HG03521 (cell line): ENCODE results near the gene TSSK6.

Experiments
- ATAC-seq: cut with Tn5 transposase; IDR thresholded peaks from one replicate; pipeline ENCODE4 v1.9.1; 2021; ENCODE audit warnings: mild to moderate bottlenecking, moderate library complexity; ENCODE audit not compliant: unreplicated experiment

Gene TSSK6

DNA sequence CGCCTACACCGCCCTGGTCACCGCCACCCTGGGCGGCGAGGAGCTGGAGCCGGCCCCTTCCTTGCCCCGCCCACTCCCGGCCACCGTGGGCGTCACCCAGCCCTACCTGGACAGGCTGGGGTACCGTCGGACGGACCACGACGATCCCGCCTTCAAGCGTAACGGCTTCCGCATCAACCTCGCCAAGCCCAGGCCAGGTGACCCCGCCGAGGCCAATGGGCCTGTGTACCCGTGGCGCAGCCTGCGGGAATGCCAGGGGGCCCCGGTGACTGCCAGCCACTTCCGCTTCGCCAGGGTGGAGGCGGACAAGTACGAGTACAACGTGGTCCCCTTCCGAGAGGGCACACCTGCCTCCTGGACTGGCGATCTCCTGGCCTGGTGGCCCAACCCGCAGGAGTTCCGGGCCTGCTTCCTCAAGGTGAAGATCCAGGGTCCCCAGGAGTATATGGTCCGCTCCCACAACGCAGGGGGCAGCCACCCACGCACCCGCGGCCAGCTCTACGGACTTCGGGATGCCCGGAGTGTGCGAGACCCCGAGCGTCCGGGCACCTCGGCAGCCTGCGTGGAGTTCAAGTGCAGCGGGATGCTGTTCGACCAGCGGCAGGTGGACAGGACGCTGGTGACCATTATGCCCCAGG is 29.7 kb upstream of the TSSK6 start:
- ATAC-seq, result no peak

DNA sequence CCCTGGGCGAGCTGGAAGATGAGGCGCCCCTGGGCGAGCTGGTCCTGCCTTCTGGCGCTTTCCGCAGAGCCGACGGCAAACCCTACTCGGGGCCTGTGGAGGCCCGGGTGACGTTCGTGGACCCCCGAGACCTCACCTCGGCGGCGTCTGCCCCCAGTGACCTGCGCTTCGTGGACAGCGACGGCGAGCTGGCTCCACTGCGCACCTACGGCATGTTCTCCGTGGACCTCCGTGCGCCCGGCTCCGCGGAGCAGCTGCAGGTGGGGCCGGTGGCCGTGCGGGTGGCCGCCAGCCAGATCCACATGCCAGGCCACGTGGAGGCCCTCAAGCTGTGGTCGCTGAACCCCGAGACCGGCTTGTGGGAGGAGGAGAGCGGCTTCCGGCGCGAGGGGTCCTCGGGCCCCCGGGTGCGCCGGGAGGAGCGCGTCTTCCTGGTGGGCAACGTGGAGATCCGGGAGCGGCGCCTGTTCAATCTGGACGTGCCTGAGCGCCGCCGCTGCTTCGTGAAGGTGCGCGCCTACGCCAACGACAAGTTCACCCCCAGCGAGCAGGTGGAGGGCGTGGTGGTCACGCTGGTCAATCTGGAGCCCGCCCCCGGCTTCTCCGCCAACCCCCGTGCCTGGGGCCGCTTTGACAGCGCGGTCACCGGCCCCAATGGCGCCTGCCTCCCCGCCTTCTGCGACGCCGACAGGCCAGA is 29.1 kb upstream of the TSSK6 start:
- ATAC-seq, result no peak

DNA sequence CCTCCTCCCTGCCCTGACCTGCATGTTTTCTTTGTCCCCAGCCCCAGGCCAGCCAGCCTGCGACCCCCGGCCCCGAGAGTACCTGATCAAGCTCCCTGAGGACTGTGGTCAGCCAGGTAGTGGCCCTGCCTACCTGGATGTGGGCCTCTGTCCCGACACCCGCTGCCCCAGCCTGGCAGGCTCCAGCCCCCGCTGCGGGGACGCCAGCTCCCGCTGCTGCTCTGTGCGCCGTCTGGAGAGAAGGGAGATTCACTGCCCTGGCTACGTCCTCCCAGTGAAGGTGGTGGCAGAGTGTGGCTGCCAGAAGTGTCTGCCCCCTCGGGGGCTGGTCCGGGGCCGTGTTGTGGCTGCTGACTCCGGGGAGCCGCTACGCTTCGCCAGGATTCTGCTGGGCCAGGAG is 28.3 kb upstream of the TSSK6 start:
- ATAC-seq, result no peak

DNA sequence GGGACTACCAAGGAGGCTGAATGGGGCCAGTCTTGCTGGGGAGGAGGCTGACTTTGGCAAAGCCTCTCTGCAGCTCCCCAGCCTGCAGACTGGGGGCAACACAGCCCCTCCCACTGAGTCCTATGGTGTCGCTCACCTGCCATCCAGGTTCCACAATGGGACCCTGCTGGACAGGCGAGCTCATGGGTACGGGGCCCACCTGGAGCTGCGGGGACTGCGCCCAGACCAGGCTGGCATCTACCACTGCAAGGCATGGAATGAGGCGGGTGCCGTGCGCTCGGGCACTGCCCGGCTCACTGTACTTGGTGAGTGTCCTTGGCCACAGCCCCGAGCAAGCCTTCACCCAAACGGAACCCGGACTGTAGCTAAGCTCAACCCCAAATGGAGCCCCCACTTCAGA is 27.8 kb upstream of the TSSK6 start:
- ATAC-seq, result no peak

DNA sequence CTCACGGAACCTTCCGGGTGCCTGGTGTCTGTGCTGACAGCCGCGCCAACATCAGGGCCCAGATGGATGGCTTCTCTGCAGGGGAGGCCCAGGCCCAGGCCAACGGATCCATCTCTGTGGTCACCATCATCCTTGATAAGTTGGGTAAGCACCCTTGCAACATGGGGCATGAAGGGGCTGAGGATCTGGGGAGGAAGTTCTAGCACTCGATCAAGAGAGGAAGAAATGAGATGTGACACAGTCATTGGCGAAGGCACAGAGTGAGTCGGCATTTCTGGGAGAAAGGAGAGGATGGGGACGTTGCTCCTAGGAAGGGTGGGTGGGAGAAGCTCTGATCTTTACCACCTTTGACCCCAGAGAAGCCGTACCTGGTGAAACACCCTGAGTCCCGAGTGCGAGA is 27.2 kb upstream of the TSSK6 start:
- ATAC-seq, result no peak

DNA sequence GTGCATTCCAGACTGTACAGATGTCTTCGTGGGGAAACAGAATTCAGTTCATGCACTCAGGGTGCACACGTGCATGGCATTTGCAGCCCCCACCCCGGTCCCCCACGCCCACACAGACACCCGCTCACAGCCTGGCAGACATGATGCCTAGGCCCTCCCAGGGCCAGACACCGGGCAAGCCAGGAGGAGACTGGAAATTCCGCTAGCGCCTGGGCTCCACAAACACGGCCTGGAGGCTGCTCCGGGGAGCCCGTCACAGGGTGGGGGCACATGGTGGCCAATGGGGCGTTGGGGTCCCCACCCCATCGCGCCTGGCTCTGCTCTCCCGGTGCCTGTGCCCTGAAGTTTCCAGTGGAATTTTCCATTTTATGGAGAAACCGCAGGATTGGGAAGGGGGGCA is 26.3 kb upstream of the TSSK6 start:
- no peak for ATAC-seq

DNA sequence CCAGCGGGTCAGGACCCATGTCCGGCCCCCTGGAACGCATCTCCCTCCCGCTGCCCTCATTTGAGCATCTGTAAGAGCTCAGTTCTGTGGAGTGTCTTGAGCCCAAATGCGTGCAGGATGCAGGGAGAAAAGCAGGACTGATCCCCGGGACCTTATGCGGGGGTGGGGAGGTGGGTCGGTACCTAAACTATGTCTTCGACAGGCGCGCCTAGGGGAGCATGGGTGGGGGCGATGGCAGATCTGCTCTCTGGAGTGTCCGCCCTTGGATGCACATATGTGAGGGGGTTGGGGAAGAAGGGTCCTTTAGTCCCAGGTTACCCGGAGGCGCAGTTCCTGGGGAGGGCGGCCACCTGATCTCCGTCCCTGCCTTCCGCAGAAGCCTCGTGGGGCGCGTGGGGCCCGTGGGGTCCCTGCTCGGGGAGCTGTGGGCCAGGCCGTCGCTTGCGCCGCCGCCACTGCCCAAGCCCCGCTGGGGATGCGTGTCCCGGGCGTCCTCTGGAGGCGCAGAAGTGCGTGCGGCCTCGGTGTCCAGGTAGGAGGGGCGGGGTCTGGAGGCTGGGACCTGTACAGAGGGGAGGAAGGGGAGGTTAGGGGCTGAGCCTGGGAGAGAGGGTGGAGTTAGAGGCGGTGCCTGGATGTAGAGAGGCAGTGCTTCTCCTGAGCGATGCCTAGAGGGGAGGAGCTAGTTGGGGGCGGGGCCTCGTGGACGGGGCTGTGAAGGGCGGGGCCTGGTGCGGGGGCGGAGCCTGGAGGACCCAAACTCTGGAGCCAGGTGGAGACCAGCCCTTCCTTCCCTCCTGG is 25.6 kb upstream of the TSSK6 start:
- peak; percentile 57 for ATAC-seq

DNA sequence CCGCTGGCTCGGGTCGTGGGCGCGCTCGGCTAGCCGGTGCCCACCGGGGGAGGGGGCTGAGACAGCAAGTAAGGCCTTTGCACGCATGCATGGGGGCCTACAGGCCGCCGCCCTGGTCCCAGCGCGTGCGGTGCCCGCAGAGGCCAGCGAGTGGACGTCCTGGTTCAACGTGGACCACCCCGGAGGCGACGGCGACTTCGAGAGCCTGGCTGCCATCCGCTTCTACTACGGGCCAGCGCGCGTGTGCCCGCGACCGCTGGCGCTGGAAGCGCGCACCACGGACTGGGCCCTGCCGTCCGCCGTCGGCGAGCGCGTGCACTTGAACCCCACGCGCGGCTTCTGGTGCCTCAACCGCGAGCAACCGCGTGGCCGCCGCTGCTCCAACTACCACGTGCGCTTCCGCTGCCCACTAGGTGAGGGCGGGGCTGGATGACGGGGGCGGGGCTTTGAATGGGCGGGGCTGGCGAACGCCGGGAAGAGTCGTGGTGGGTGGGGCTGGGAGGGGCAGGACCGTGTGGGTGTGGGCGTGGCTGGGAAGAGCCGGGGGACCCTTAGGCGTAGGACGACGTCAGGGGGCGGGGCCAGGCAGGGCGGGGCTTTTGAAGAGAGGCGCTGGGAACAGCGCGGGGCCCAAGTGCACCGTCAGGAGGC is 24.8 kb upstream of the TSSK6 start:
- ATAC-seq, result no peak

DNA sequence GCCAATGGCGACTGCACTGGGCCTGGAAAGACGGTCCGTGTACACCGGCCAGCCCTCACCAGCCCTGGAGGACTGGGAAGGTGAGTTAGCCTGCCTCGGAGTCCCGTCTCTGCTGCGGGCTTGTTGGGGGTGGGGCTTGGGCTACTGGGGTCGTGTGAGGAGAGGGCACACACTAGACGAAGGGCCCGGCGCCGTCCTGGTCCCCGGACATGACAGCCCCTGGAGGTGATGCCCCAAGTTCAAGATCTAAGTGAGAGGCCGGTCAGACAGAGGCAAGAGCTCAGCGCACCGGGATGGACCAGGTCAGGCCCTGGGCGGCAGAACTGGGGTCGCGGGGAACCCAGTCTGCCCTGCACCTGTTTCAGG is 24.3 kb upstream of the TSSK6 start:
- no peak for ATAC-seq

DNA sequence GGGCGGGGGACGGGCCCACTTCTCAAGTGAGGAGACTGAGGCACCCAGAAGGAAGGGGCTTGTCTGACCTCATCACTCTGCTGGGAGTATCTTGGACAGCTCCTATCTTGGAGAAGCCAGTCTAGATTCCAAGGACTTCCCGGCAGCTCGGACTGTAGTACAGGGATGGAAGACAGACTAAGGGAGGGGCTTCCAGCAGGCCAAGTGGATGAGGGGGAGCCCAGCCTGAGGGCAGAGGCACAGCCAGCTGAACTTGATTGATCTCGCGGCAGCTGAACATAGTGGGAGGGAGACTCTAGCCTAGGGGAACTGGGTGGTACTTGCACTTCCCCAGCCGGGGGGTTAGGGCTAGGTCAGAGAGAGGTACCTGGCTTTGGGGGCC is 23.4 kb upstream of the TSSK6 start:
- ATAC-seq, result no peak

DNA sequence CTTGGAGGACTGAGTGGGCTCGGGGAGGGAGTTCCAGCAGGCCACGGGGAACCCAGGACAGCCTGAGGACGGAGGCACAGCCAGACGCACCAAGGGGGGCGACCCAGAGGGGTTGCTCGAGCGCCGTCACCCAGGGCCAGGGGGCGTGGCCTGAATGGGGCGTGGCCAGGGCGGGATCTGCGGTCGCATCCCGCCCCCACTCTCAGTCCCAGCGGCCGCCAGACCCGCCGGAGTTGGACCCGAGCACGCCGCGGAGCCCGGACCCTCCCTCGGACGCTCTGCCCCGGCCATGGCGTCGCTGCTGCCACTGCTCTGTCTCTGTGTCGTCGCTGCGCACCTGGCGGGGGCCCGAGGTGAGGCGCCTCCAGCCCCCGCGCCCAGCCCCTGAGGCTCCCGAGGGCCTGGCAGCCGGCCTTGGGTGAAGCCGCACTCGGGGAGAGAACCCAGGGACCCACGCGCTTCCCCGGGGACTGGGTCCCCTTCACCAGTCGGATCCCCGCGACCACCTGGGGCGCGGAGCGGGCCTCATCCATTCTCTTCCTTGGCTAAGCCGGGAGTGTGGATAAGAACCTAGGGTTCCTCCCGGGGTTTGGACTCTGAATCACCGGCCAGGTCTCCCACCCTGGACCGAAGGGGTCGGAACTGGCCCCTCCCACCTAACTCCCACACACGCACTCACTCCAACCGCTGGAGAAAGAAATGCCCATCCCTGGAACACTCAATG is 22.9 kb upstream of the TSSK6 start, which contains the start of gene CILP2:
Gene CILP2, plus strand, starts transcription at position 205 of the 724 bp plus-strand sequence. Its CDS starts 85 bp downstream, at position 290.
- ATAC-seq, result no peak

DNA sequence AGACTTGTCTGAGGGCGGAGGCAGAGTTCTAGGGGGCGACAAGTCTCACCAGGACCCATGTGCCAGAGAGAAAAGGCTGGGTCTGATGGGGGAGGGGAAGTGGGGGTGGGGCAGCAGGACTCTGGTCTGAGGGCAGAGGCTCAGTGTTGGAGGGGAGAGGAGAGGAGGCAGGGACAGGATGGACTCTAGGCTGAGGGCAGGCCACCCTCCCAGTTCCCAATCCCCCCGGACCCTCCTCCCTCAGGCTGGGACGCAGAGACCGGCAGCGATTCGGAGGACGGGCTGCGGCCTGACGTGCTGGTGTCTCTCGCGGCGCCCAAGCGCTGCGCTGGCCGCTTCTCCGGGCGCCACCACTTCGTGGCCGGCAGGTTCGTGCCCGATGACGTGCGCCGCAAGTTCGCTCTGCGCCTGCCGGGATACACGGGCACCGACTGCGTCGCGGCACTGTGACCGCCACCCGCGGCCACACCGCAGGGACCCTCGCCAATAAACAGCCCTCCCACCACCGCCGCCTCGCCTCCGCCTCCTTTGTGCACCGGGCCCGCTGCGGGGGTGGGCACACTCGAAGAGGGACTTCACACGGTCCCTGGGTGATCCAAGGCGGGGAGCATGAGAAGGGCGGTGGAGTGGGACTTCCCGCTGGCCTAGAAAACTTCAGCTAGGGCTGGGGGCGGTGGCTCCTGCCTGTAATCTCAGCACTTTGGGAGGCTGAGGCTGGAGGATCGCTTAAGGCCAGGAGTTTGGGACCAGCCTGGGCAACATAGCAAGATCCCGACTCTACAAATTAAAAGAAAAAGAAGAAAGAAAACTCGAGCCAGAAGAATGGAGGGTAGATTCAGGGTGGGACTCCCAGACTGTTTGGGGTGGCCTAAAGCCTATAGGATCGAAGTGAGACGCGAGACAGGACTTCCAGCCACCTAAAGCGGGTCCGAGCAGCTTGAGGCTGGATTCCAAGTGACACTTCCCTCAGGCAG is 22.0 kb upstream of the TSSK6 start:
- no peak for ATAC-seq

DNA sequence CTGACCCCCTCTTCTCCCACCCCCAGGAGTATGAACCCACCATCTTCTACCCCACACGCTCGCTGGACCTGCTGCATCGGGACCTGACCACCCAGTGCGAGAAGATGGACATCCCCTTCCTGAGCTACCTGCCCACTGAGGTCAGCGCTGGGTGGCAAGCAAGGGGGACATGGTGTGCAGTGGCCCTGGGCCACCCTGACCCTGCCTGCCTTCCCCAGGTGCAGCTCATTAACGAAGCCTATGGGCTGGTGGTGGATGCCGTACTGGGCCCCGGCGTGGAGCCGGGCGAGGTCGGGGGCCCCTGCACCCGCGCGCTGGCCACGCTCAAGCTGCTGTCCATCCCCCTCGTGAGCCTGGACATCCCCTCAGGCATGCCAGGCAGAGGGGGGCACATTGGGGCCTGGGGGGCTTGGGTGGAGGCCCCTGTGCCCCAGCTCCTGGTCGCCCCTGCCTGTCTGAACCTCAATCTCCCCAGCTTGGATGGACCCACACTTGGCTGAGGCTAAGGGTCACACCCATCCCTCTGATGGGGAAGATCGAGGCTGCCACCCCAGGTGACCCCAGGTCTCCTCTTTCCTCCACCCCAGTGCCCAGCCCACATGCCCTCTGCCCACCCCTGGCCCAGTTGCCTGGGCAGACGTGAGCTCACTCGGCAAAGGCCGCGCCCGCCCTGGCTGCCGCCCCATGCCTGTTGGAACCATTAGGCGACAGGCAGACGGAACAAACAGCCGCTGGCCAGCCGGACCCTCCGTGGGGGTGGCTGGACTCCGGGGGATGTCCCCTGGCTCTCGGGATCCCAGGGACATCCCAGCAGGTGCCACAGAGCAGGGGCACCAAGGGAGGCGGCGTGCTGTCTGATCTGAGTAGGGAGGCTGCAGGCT is 20.2 kb upstream of the TSSK6 start:
- no peak for ATAC-seq

DNA sequence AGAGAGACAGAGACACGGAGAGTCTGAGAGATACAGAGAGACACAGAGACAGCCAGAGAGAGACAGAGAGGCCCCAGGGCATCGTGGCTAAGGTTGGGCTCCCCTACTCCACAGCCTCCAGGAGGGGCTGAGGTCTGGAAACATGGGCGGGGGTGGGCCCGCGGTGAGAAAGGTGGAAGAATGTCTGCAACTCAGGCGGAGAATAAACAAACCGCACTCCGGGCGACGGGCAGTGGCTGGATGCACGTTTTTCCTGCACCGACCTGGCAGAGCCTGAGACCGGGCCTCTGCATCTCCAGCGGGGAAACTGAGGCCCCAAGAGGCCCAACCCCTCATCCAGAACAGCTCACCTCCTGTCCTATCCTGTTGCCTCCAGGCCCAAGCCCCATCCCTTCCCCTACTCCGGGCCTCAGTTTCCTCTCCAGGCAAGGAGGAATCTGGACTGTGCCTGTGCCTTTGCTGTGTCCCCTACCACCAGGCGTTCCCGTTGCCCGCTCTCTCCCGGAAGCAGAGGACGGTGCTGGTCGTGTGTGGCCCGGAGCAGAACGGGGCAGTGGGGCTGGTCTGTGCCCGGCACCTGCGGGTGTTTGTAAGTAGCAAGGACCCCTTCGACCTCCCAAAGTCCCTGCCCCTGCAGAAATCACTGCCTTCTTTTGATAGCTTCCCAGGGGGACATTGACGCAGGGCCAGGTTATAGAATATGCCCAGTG is 19.4 kb upstream of the TSSK6 start:
- ATAC-seq, result no peak

DNA sequence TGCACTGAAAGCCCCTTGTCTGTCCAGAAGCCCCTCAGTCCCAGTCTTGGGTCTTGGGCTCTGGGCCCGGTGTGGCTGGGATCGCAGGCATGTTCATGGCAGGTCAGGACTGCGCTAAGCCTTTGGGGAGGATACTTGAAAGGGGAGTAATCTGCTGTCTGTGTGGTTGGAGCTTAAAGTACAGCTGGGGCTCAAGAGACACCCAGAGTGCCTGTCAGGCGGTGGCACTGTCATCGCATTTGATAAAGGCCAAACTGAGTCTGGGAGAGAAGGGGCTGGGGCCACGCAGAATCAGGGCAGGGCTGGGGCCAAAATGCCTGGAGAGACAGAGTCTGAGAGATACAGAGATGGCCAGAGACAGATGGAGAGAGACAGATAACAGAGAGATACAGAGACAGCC is 18.5 kb upstream of the TSSK6 start:
- ATAC-seq, result no peak

DNA sequence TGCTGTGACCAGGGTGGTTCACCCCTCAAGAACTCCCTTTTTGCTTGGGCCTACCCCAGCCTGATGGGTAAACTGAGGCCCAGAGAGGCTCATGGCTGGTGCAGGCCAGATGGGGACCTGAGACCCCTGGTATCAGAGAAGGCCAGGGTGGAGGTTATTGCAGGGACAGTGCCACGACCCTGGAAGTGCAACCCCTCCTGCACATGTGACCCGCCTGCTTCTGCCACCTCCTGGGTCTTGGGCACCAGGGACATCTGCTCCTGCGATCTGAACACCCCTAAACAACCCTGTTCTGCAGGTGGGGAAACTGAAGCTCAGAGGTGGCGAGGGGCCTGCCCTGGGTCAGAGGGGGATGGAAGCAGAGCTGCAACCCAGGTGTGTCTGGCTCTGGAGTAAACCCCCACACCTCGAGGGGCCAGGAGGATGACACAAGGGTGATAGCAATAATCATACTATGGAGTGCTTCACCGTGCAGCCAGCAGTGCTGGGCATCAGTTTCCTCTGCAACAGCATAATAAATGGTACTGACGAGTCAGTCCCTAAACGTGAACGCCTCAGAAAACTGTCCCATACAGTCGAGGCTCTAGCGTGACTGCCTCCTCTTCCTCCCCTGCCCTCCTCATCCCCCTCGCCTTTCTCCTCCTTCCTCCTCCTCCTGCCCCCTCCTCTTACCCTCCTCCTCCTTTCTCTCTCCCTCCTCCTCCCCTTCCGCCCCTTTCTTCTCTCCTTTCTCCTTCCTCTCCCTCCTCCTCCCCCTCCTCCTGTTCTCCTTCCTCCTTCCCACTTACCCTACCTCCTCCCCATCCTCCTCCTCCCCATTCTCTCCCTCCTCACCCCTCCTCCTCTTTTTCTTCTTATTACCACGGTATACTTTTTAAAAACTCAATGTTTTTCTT is 17.7 kb upstream of the TSSK6 start:
- ATAC-seq, result no peak
